Esophagus squamous epithelium (tissue), 5 donors: Measurements from ENCODE around the gene ZHX3. TPM values are rescaled to one million over a fixed set of nuclear protein-coding genes. Genes with fewer than 3 reads are reported as not detected.

ENCODE experiments used
- DNase-seq: peaks from one replicate; lab custom pipeline; 2025; lab: John Stamatoyannopoulos, UW
- H3K27ac ChIP-seq, 4 donors: fragments of 200-600 bp; sonication (generic); one replicate each; pipeline ENCODE4 v1.5.1; 2016 to 2019; ENCODE audit warnings: mild to moderate bottlenecking in 1 of 4
- H3K27me3 ChIP-seq, 4 donors: fragments of 200-600 bp; sonication (generic); 1 replicate in 3 of 4; 2 replicates in 1 of 4; pipeline versions ENCODE4 v1.5.1 to v1.6.0; 2017 to 2021; ENCODE audit warnings: antibody characterized with exemption in 1 of 4
- H3K36me3 ChIP-seq, 3 donors: fragments of 200-600 bp; sonication (generic); one replicate each; pipeline ENCODE4 v1.5.1; 2016 to 2019
- H3K4me1 ChIP-seq, 3 donors: fragments of 200-600 bp; sonication (generic); one replicate each; pipeline ENCODE4 v1.5.1; 2017 to 2019
- H3K4me3 ChIP-seq, 4 donors: fragments of 200-600 bp; sonication (generic); 1 replicate in 3 of 4; 2 replicates in 1 of 4; pipeline ENCODE4 v1.5.1; 2016 to 2019; ENCODE audit warnings: mild to moderate bottlenecking in 2 of 4, moderate library complexity in 1 of 4
- H3K9me3 ChIP-seq, 3 donors: fragments of 200-600 bp; sonication (generic); one replicate each; pipeline ENCODE4 v1.5.1; 2016 to 2019
- POLR2A ChIP-seq, 4 donors: fragments of 450-650 bp; IDR thresholded peaks; one replicate each; pipeline ENCODE4 v1.6.1; 2017; ENCODE audit warnings: antibody characterized with exemption in 4 of 4, mild to moderate bottlenecking in 4 of 4, moderate library complexity in 3 of 4
- WGBS, 2 donors: methylation state at CpG; one replicate each; pipeline ENCODE4 v1.1.5; 2018; 5-methylcytosine and 5-hydroxymethylcytosine counted together
- intact Hi-C: fragments of 100-400 bp; cut with DNase I; formaldehyde crosslinking; loops from one replicate; pipeline ENCODE4 v1.15.0; 2022
- total RNA-seq, 4 donors: library from RNA; depleted of rRNA; stranded (reverse); fragments of >200 nt; gene quantifications; one replicate each; pipeline ENCODE4 v1.1.0, GENCODE V29; 2016
- TF ChIP-seq, protein P1 (sequence below), 6 experiments: fragments of 450-650 bp in 4 of 6; fragments of 200-600 bp in 2 of 6; sonication (generic) in 2 of 6; IDR thresholded peaks; one replicate each; pipeline ENCODE4 v1.5.1; 2016 to 2019; ENCODE audit warnings: antibody characterized with exemption in 6 of 6, mild to moderate bottlenecking in 4 of 6, moderate library complexity in 4 of 6
- donor health status: DM: yes; HTN: yes; CAD: no.

ZHX3 gene
- total RNA-seq, 4 donors from 2014 or later: 13.6 to 30.3 (median 15.5) TPM

DNA sequence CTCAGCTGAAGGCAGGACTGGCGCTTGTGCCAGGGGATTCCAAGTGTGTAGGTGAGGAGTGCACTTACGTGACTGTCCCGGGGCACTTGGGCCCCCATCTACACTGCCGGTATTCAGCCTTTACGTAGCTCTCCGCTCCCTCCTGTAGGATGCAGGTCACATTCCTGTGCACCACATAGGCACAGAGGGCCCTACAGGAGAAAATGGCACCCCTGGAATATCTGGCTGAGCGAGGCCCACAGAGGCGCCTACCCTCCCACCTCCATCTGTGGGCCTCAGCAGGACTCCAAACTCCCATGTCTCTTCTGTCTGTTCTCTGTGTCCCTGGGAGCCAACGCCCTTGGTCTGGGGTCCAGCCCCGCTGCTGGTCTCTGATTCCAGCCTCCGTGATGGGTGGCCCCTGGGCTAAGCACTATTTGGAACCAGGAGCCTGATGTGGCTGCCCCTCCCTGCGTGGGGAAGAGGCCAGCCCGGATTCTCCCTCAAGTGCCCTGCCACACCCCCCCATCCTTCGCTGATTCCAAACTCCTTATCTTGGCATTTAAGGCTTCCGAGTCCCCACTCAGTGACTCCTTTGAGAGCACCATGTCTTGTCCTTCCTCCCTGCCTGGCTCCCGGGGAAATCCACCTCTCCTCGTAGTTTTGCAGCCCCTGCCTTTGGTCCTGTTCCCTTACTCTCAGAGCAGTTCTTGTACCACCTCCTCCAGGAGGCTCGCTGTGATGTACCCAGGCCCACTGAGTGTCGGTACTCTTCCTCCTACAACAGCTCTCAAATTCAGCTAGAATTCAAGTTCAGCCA lies 47.6 kb upstream of the ZHX3 start:
- Histone ChIP-seq H3K27me3 (peaks cover 0 to 63% (median 5%) of the 10 kb centered on the region in 4 donors), H3K4me1 (peaks cover 4 to 24% (median 5%) of the 10 kb centered on the region in 3 donors), H3K9me3 (no peaks in the 10 kb centered on the region), H3K36me3 (no peaks in the 10 kb centered on the region), H3K4me3 (peak overlapping the region in 3 of 4 donors; percentile 33 to 67 (median 50)), H3K27ac (no peak overlapping the region)
- 73 to 88% methylated on average over 5 to 14 of the region's 19 CpGs for WGBS, 2 donors
- intact Hi-C loops: no loop called here
- TF ChIP-seq, protein P1, sequence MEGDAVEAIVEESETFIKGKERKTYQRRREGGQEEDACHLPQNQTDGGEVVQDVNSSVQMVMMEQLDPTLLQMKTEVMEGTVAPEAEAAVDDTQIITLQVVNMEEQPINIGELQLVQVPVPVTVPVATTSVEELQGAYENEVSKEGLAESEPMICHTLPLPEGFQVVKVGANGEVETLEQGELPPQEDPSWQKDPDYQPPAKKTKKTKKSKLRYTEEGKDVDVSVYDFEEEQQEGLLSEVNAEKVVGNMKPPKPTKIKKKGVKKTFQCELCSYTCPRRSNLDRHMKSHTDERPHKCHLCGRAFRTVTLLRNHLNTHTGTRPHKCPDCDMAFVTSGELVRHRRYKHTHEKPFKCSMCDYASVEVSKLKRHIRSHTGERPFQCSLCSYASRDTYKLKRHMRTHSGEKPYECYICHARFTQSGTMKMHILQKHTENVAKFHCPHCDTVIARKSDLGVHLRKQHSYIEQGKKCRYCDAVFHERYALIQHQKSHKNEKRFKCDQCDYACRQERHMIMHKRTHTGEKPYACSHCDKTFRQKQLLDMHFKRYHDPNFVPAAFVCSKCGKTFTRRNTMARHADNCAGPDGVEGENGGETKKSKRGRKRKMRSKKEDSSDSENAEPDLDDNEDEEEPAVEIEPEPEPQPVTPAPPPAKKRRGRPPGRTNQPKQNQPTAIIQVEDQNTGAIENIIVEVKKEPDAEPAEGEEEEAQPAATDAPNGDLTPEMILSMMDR (IDR thresholded peaks at IDR 0.05): no peak
- TF ChIP-seq POLR2A (IDR thresholded peaks at IDR 0.05): no peak
- DNase-seq: no peak

DNA sequence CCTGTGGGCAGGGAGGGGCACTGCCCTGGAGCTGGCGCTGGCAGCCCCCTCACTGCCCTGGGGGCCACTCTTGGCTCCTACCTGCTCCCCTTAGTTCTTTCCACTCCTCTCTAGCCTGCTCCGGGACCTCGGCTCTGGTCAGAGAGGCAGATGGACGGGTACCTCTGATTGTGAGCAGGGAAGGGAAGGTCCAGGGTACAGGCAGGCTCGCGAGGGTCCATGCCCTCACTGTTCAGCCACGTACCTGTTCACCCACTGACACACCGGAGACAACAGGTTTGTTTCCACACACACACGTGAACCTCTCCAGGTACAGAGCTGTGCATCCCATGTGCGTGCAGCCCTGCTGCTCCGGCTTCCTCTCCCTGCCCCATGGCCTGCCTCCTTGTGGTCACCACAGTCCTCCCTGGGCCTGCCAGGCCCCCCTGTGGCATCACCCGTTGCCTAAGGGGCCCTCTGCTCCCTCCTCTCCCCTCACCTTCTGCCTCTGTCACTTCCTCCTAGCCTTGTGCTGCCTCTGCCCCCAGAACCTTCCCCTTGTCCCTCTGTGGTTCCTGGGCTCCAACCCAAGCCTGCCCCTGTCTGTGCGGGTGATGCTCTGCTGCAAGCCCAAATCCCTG lies 46.8 kb upstream of the ZHX3 start:
- 76 to 85% methylated on average over 5 to 11 of the region's 13 CpGs for WGBS, 2 donors

DNA sequence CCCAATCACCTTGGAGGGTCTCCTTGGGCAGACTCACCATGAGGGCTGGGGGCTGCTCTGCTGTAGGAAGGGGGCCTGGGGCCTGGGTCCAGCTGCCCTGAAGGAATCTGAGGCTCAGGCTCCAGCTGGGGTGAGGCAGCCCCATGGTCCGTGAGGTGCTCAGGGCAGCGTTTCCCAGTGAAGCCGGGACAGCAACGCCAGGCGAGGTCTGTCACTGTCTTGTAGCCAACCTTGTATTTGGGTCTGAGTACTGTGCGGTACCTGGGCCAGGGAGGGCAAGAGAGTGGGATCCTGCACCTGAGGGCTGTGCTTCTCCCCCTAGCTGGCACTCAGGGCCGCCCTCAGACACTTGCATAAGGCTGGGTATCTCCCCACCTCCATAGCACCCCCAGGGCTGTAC lies 46.1 kb upstream of the ZHX3 start:
- H3K27me3 ChIP-seq: peaks cover 0 to 52% (median 5%) of the 10 kb centered on the region in 4 donors
- intact Hi-C loops: no loop called here

More for the DNA sequence above, 46.8 kb upstream of the ZHX3 start:
- Histone ChIP-seq H3K27ac (no peak overlapping the region), H3K27me3 (peaks cover 0 to 57% (median 5%) of the 10 kb centered on the region in 4 donors), H3K4me3 (no peak overlapping the region), H3K36me3 (peaks cover 0 to 5% (median 0%) of the 10 kb centered on the region in 3 donors), H3K4me1 (peaks cover 4 to 24% (median 5%) of the 10 kb centered on the region in 3 donors), H3K9me3 (no peaks in the 10 kb centered on the region)
- intact Hi-C loops: no loop called here
- no peak for DNase-seq
- TF ChIP-seq POLR2A (IDR thresholded peaks at IDR 0.05): no peak
- TF ChIP-seq, protein P1 (IDR thresholded peaks at IDR 0.05): no peak

DNA sequence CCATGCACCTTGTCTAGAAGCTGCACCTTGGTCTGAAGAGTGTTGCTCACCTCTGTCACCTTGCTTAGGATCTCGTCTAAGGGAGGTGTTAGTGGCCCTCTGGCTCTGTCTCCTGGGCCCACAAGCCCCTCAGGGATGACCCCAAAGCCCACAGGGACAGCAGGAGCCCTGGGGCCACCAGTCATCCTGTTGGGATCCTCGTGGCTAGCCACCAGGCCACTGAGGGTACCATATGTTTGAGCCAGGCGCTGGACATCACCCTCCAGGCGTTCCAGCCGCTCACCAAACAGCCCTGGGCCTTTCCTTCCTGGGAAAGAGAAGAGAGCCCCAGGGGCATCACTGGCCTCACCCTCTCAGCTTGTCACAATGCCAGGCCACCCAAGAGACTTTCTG lies 45.2 kb upstream of the ZHX3 start:
- DNase-seq: no peak
- intact Hi-C loops: no loop called here
- Histone ChIP-seq H3K27me3 (peaks cover 0 to 45% (median 5%) of the 10 kb centered on the region in 4 donors), H3K36me3 (peaks cover 0 to 22% (median 0%) of the 10 kb centered on the region in 3 donors), H3K9me3 (no peaks in the 10 kb centered on the region), H3K4me3 (no peak overlapping the region), H3K27ac (no peak overlapping the region), H3K4me1 (peaks cover 4 to 24% (median 5%) of the 10 kb centered on the region in 3 donors)
- TF ChIP-seq, protein P1 (IDR thresholded peaks at IDR 0.05): no peak
- no peak for TF ChIP-seq POLR2A (IDR thresholded peaks at IDR 0.05)
- 68% methylated on average over 4 of the region's 5 CpGs; no CpG with 5 or more reads in 1 of the 2 donors for WGBS, 2 donors

More for the DNA sequence above, 46.1 kb upstream of the ZHX3 start:
- peaks cover 4 to 24% (median 5%) of the 10 kb centered on the region in 3 donors for H3K4me1 ChIP-seq
- peaks cover 0 to 13% (median 0%) of the 10 kb centered on the region in 3 donors for H3K36me3 ChIP-seq
- H3K4me3 ChIP-seq: no peak overlapping the region
- DNase-seq: no peak
- TF ChIP-seq POLR2A (IDR thresholded peaks at IDR 0.05): no peak
- TF ChIP-seq, protein P1 (IDR thresholded peaks at IDR 0.05): no peak
- no peak overlapping the region for H3K27ac ChIP-seq
- H3K9me3 ChIP-seq: no peaks in the 10 kb centered on the region
- 100% methylated on average over 1 of the region's 7 CpGs; no CpG with 5 or more reads in 1 of the 2 donors for WGBS, 2 donors
